SK-N-SH treated with all-trans-retinoic acid at 6 μM for 48 hours (cell line): ENCODE measurements around the gene ADAMTS2.

Source experiments
- ATAC-seq: fragments of 200-7000 bp; cut with Tn5 transposase; 3 replicates; pipeline ENCODE4 v1.9.1; 2020; ENCODE audit warnings: mild to moderate bottlenecking, moderate library complexity
- ARNTL ChIP-seq: fragments of 450-650 bp; formaldehyde crosslinking; IDR thresholded peaks from 2 replicates; pipeline ENCODE4 v1.5.0; 2020; ENCODE audit warnings: low read depth, mild to moderate bottlenecking, moderate library complexity, borderline replicate concordance
- BACH2 ChIP-seq: fragments of 250-450 bp; sonication (Bioruptor Pico); IDR thresholded peaks from 2 replicates; pipeline ENCODE4 v1.9.0; 2021; ENCODE audit warnings: mild to moderate bottlenecking, borderline replicate concordance
- CREB5 ChIP-seq: fragments of 250-450 bp; sonication (Bioruptor Pico); IDR thresholded peaks from 2 replicates; pipeline ENCODE4 v1.5.1; 2020; ENCODE audit warnings: low read depth, mild to moderate bottlenecking, moderate library complexity
- CSDC2 ChIP-seq: fragments of 250-450 bp; sonication (Bioruptor Pico); IDR thresholded peaks from 2 replicates; pipeline ENCODE4 v1.5.0; 2020; ENCODE audit warnings: mild to moderate bottlenecking, moderate library complexity
- CSRNP3 ChIP-seq: fragments of 250-450 bp; sonication (Bioruptor Pico); IDR thresholded peaks from 2 replicates; pipeline ENCODE4 v1.5.1; 2021; ENCODE audit warnings: mild to moderate bottlenecking, moderate library complexity
- ESRRG ChIP-seq: fragments of 250-450 bp; sonication (Bioruptor Pico); IDR thresholded peaks from 2 replicates; pipeline ENCODE4 v1.6.1; 2021; ENCODE audit warnings: mild to moderate bottlenecking
- GLIS3 ChIP-seq: fragments of 250-450 bp; sonication (Bioruptor Pico); IDR thresholded peaks from 2 replicates; pipeline ENCODE4 v1.5.0; 2020; ENCODE audit warnings: mild to moderate bottlenecking, moderate library complexity
- ISL1 ChIP-seq: fragments of 250-450 bp; sonication (Bioruptor Pico); IDR thresholded peaks from 2 replicates; pipeline ENCODE4 v2.1.2; 2022; ENCODE audit warnings: mild to moderate bottlenecking, moderate library complexity
- PATZ1 ChIP-seq: fragments of 250-450 bp; sonication (Bioruptor Pico); IDR thresholded peaks from 2 replicates; pipeline ENCODE4 v1.8.0; 2020; ENCODE audit warnings: mild to moderate bottlenecking, moderate library complexity, borderline replicate concordance
- POU6F1 ChIP-seq: fragments of 250-450 bp; sonication (Bioruptor Pico); IDR thresholded peaks from 2 replicates; pipeline ENCODE4 v1.8.0; 2021; ENCODE audit warnings: low read depth, mild to moderate bottlenecking, moderate library complexity, borderline replicate concordance
- PPARA ChIP-seq: fragments of 250-450 bp; sonication (Bioruptor Pico); IDR thresholded peaks from 2 replicates; pipeline ENCODE4 v1.5.0; 2020; ENCODE audit warnings: mild to moderate bottlenecking, borderline replicate concordance
- RARB ChIP-seq: fragments of 250-450 bp; sonication (Bioruptor Pico); IDR thresholded peaks from 2 replicates; pipeline ENCODE4 v1.8.0; 2021; ENCODE audit warnings: mild to moderate bottlenecking, moderate library complexity
- SNAI2 ChIP-seq: fragments of 250-450 bp; sonication (Bioruptor Pico); IDR thresholded peaks from 2 replicates; pipeline ENCODE4 v1.5.0; 2020; ENCODE audit warnings: mild to moderate bottlenecking, moderate library complexity
- TCF4 ChIP-seq: fragments of 250-450 bp; sonication (Bioruptor Pico); IDR thresholded peaks from 2 replicates; pipeline ENCODE4 v1.8.0; 2021; ENCODE audit warnings: mild to moderate bottlenecking, moderate library complexity, borderline replicate concordance
- TSHZ2 ChIP-seq: fragments of 250-450 bp; sonication (Bioruptor Pico); IDR thresholded peaks from 2 replicates; pipeline ENCODE4 v1.5.0; 2020; ENCODE audit warnings: mild to moderate bottlenecking, moderate library complexity
- ZC3H10 ChIP-seq: fragments of 250-450 bp; sonication (Bioruptor Pico); IDR thresholded peaks from 2 replicates; pipeline ENCODE4 v1.5.1; 2021; ENCODE audit warnings: mild to moderate bottlenecking, moderate library complexity
- ZFP3 ChIP-seq: fragments of 250-450 bp; sonication (Bioruptor Pico); IDR thresholded peaks from 2 replicates; pipeline ENCODE4 v1.5.0; 2020; ENCODE audit warnings: mild to moderate bottlenecking, moderate library complexity
- ZFP30 ChIP-seq: fragments of 450-650 bp; formaldehyde crosslinking; IDR thresholded peaks from 2 replicates; pipeline ENCODE4 v1.5.0; 2022; ENCODE audit warnings: mild to moderate bottlenecking, moderate library complexity
- ZNF70 ChIP-seq: fragments of 450-650 bp; formaldehyde crosslinking; IDR thresholded peaks from 2 replicates; pipeline ENCODE4 v1.5.0; 2020; ENCODE audit warnings: mild to moderate bottlenecking, moderate library complexity
- ZNF8 ChIP-seq: fragments of 450-650 bp; formaldehyde crosslinking; IDR thresholded peaks from 2 replicates; pipeline ENCODE4 v1.5.0; 2020; ENCODE audit warnings: mild to moderate bottlenecking, moderate library complexity

Gene ADAMTS2

GRCh38 chr5:179250561-179251225 is 94.6 kb downstream of the ADAMTS2 start:
- no peak for ATAC-seq
- TF ChIP-seq ISL1 = no peak
- TF ChIP-seq TCF4 (CRISPR knock-in tag) = no peak
- TF ChIP-seq ZC3H10 (CRISPR knock-in tag) = no peak
- TF ChIP-seq GLIS3 (CRISPR knock-in tag) = no peak
- no peak for TF ChIP-seq SNAI2
- no peak for TF ChIP-seq CSDC2 (CRISPR knock-in tag)
- TF ChIP-seq PPARA (CRISPR knock-in tag) = no peak
- no peak for TF ChIP-seq POU6F1 (CRISPR knock-in tag)
- no peak for TF ChIP-seq ZNF70
- TF ChIP-seq ZNF8 = no peak
- no peak for TF ChIP-seq BACH2
- TF ChIP-seq TSHZ2 (CRISPR knock-in tag) = no peak
- TF ChIP-seq PATZ1 = no peak
- TF ChIP-seq ZFP3 (CRISPR knock-in tag) = no peak
- no peak for TF ChIP-seq CSRNP3 (CRISPR knock-in tag)
- no peak for TF ChIP-seq ZFP30 (CRISPR knock-in tag)
- no peak for TF ChIP-seq CREB5 (CRISPR knock-in tag)

GRCh38 chr5:179246227-179246626 is 99.0 kb downstream of the ADAMTS2 start:
- no peak for ATAC-seq
- no peak for TF ChIP-seq GLIS3 (CRISPR knock-in tag)
- TF ChIP-seq PATZ1 = no peak
- TF ChIP-seq ZFP3 (CRISPR knock-in tag) = no peak
- no peak for TF ChIP-seq ZNF8
- TF ChIP-seq ZC3H10 (CRISPR knock-in tag) = no peak
- TF ChIP-seq CSRNP3 (CRISPR knock-in tag) = no peak
- TF ChIP-seq ARNTL (CRISPR knock-in tag) = no peak
- no peak for TF ChIP-seq BACH2
- no peak for TF ChIP-seq RARB
- TF ChIP-seq CSDC2 (CRISPR knock-in tag) = no peak
- TF ChIP-seq TCF4 (CRISPR knock-in tag) = no peak
- TF ChIP-seq ESRRG (CRISPR knock-in tag) = no peak
